GM18508 (cell line): ENCODE data around the gene PIK3AP1.
A peak's percentile ranks its signal among the peaks of the same experiment; 100 is the strongest.

Source experiments
- ATAC-seq: cut with Tn5 transposase; IDR thresholded peaks from one replicate; pipeline ENCODE4 v1.9.1; 2021; ENCODE audit warnings: moderate number of reproducible peaks; ENCODE audit not compliant: insufficient read depth, unreplicated experiment

PIK3AP1 gene

GRCh38 chr10:96676272-96677112 is 43.8 kb downstream of the PIK3AP1 start:
- ATAC-seq = no peak

GRCh38 chr10:96675846-96676245 is 44.5 kb downstream of the PIK3AP1 start:
- no peak for ATAC-seq

GRCh38 chr10:96673318-96674099 is 46.8 kb downstream of the PIK3AP1 start:
- peak; percentile 46 for ATAC-seq

- ATAC-seq = no peak
Measured at GRCh38 chr10:96672481-96673175, 47.7 kb downstream of the PIK3AP1 start.

- ATAC-seq = no peak
Measured at GRCh38 chr10:96671211-96671890, 49.0 kb downstream of the PIK3AP1 start.

- no peak for ATAC-seq
Measured at GRCh38 chr10:96670786-96671185, 49.5 kb downstream of the PIK3AP1 start.

- no peak for ATAC-seq
Measured at GRCh38 chr10:96667401-96667800, 52.9 kb downstream of the PIK3AP1 start.

GRCh38 chr10:96666741-96667140 is 53.6 kb downstream of the PIK3AP1 start:
- no peak for ATAC-seq

GRCh38 chr10:96665306-96665705 is 55.0 kb downstream of the PIK3AP1 start:
- no peak for ATAC-seq

- no peak for ATAC-seq
Measured at GRCh38 chr10:96664563-96664962, 55.8 kb downstream of the PIK3AP1 start.

- no peak for ATAC-seq
Measured at GRCh38 chr10:96663797-96664196, 56.5 kb downstream of the PIK3AP1 start.

GRCh38 chr10:96661632-96662031 is 58.7 kb downstream of the PIK3AP1 start:
- ATAC-seq = no peak

- ATAC-seq = no peak
Measured at GRCh38 chr10:96660297-96660696, 60.0 kb downstream of the PIK3AP1 start.

GRCh38 chr10:96658844-96659243 is 61.5 kb downstream of the PIK3AP1 start:
- no peak for ATAC-seq

GRCh38 chr10:96657385-96657784 is 62.9 kb downstream of the PIK3AP1 start:
- no peak for ATAC-seq

GRCh38 chr10:96656839-96657238 is 63.5 kb downstream of the PIK3AP1 start:
- no peak for ATAC-seq

- ATAC-seq = no peak
Measured at GRCh38 chr10:96656198-96656577, 64.1 kb downstream of the PIK3AP1 start.

- ATAC-seq = no peak
Measured at GRCh38 chr10:96655461-96656197, 64.7 kb downstream of the PIK3AP1 start.

GRCh38 chr10:96651998-96652431 is 68.3 kb downstream of the PIK3AP1 start:
- ATAC-seq = peak; percentile 54

GRCh38 chr10:96650958-96651357 is 69.4 kb downstream of the PIK3AP1 start:
- ATAC-seq = no peak
